NCI-H82 treated with DMSO at 0.1 percent for 48 hours (cell line): ENCODE measurements around the gene ADAMTS16.

ENCODE experiments used
- DNase-seq: peaks from one replicate; lab custom pipeline; 2025; ENCODE audit not compliant: unreplicated experiment; lab: John Stamatoyannopoulos, UW

The ADAMTS16 gene

GRCh38 chr5:5369051-5369605, 229.0 kb downstream of the ADAMTS16 start:
- no peak for DNase-seq
